Panc1 (cell line): ENCODE measurements around the gene ZNF446. TPM values are rescaled to one million over a fixed set of nuclear protein-coding genes. Genes with fewer than 3 reads are reported as not detected.
A peak's percentile ranks its signal among the peaks of the same experiment; 100 is the strongest.

Source experiments
- ATAC-seq: fragments of 200-7000 bp; cut with Tn5 transposase; 2 replicates; pipeline ENCODE4 v1.9.1; 2020; ENCODE audit warnings: mild to moderate bottlenecking, moderate library complexity
- Bru-seq: library from RNA; stranded (reverse); fragments of 400-500 nt; gene quantifications from one replicate; lab custom pipeline; 2021; lab: Mats Ljungman, UMichigan
- BruChase-seq, 2 experiments: library from RNA; stranded (reverse); fragments of 400-500 nt; gene quantifications; one replicate each; lab custom pipeline; 2021; lab: Mats Ljungman, UMichigan
- BruUV-seq: library from RNA; stranded (reverse); fragments of 400-500 nt; replicated peaks from 2 replicates; lab custom pipeline; 2021; lab: Mats Ljungman, UMichigan
- CTCF ChIA-PET: fragments of 300-600 bp; sonication (Branson Sonifier 250); formaldehyde crosslinking; loops from one replicate; lab custom pipeline; 2022; ENCODE audit warnings: antibody characterized with exemption; lab: Charles Lee
- POLR2A ChIA-PET: fragments of 300-600 bp; sonication (Branson Sonifier 250); formaldehyde crosslinking; loops from one replicate; lab custom pipeline; 2022; ENCODE audit warnings: antibody characterized with exemption; lab: Charles Lee
- DNase-seq: peaks from one replicate; pipeline ENCODE4 v3.0.0-alpha.2; 2010; ENCODE audit warnings: low read depth, low spot score
- H3K27ac ChIP-seq: 2 replicates; pipeline ENCODE4 v1.5.1; 2011; ENCODE audit warnings: mild to moderate bottlenecking, low read length, inconsistent platforms
- H3K27me3 ChIP-seq: fragments of 200-500 bp; sonication (Bioruptor generic); 2 replicates; pipeline ENCODE4 v1.6.0; 2014; ENCODE audit warnings: low read length, inconsistent platforms; ENCODE audit not compliant: control insufficient read depth, insufficient read depth
- H3K36me3 ChIP-seq: fragments of 200-500 bp; sonication (Bioruptor generic); 2 replicates; pipeline ENCODE4 v1.5.1; 2014; ENCODE audit warnings: inconsistent platforms, mild to moderate bottlenecking, low read length, moderate library complexity; ENCODE audit not compliant: control insufficient read depth, insufficient read depth
- H3K4me1 ChIP-seq: 2 replicates; pipeline ENCODE4 v1.5.1; 2011; ENCODE audit warnings: inconsistent platforms, mild to moderate bottlenecking, low read length, moderate library complexity; ENCODE audit not compliant: control insufficient read depth, insufficient read depth
- H3K4me3 ChIP-seq, 2 experiments: 2 replicates each; pipeline ENCODE4 v1.5.1; 2011 to 2012; ENCODE audit warnings: low read depth in 2 of 2, low read length in 2 of 2, mild to moderate bottlenecking in 2 of 2, inconsistent platforms in 1 of 2, moderate library complexity in 1 of 2
- H3K9me3 ChIP-seq: fragments of 200-500 bp; sonication (Bioruptor generic); 2 replicates; pipeline ENCODE4 v1.5.1; 2014; ENCODE audit warnings: low read depth, mild to moderate bottlenecking, inconsistent platforms, low read length, moderate library complexity; ENCODE audit not compliant: control insufficient read depth, insufficient read depth
- POLR2AphosphoS5 ChIP-seq: IDR thresholded peaks from 2 replicates; pipeline ENCODE4 v1.6.1; 2012; ENCODE audit warnings: mild to moderate bottlenecking, low read depth, low read length, moderate library complexity
- REST ChIP-seq, 2 experiments: IDR thresholded peaks; 2 replicates each; pipeline ENCODE4 v1.6.1; 2011 to 2012; ENCODE audit warnings: low read depth in 2 of 2, control low read depth in 1 of 2, low read length in 1 of 2, mild to moderate bottlenecking in 1 of 2, moderate library complexity in 1 of 2; ENCODE audit not compliant: insufficient read depth in 1 of 2
- SIN3A ChIP-seq: IDR thresholded peaks from 2 replicates; pipeline ENCODE4 v1.6.1; 2012; ENCODE audit warnings: low read depth, mild to moderate bottlenecking, low read length, moderate library complexity, borderline replicate concordance; ENCODE audit not compliant: insufficient read depth
- TCF7L2 ChIP-seq: IDR thresholded peaks from 2 replicates; pipeline ENCODE4 v1.6.1; 2011; ENCODE audit warnings: mild to moderate bottlenecking, low read depth, low read length, inconsistent platforms
- in situ Hi-C: cut with HindIII; loops from 2 replicates; pipeline ENCODE4 v1.10.0; 2016; ENCODE audit warnings: low sequenced_read_pairs, low pct_unique_long_range_greater_than_20kb
- intact Hi-C: fragments of 100-400 bp; cut with micrococcal nuclease; formaldehyde crosslinking; loops from one replicate; pipeline ENCODE4 v1.10.0; 2022; ENCODE audit not compliant: unreplicated experiment
- long read RNA-seq: library from polyadenylated mRNA; unstranded; transcript quantifications from one replicate; pipeline ENCODE4 v2.0.0, GENCODE V29; 2021; ENCODE audit not compliant: unreplicated experiment
- polyA plus RNA-seq: library from polyadenylated mRNA; unstranded; fragments of >200 nt; gene quantifications from one replicate; pipeline ENCODE4 v1.2.1, GENCODE V29; 2012; ENCODE audit warnings: missing spikeins; ENCODE audit not compliant: insufficient read length
- total RNA-seq: library from RNA; stranded (reverse); gene quantifications from one replicate; pipeline ENCODE4 v1.2.1, GENCODE V29; 2021; ENCODE audit not compliant: unreplicated experiment
- TF ChIP-seq, protein P1 (sequence below): fragments of 450-650 bp; IDR thresholded peaks from 2 replicates; pipeline ENCODE4 v1.5.1; 2017; ENCODE audit warnings: mild to moderate bottlenecking

Gene ZNF446
- total RNA-seq (20.7 TPM), Bru-seq, nascent RNA (percentile 55 among the genes with signal in this experiment), BruChase-seq, experiment 1, labeled RNA remaining after a 2-hour chase (percentile 66 among the genes with signal in this experiment), BruChase-seq, experiment 2, labeled RNA remaining after a 6-hour chase (percentile 62 among the genes with signal in this experiment)
- 24.4 TPM for polyA plus RNA-seq
- long read RNA-seq, transcript ZNF446-203 (7 exons, 2,238 nt) = major isoform, 26 of 100 reads
- long read RNA-seq, transcript ZNF446-202 (6 exons, 2,154 nt) = minor isoform, 11 of 100 reads
- long read RNA-seq, partial matches to known transcripts = 23 of 100 reads
- long read RNA-seq, other reads (novel, unspliced or antisense) = 33 of 100 reads

DNA sequence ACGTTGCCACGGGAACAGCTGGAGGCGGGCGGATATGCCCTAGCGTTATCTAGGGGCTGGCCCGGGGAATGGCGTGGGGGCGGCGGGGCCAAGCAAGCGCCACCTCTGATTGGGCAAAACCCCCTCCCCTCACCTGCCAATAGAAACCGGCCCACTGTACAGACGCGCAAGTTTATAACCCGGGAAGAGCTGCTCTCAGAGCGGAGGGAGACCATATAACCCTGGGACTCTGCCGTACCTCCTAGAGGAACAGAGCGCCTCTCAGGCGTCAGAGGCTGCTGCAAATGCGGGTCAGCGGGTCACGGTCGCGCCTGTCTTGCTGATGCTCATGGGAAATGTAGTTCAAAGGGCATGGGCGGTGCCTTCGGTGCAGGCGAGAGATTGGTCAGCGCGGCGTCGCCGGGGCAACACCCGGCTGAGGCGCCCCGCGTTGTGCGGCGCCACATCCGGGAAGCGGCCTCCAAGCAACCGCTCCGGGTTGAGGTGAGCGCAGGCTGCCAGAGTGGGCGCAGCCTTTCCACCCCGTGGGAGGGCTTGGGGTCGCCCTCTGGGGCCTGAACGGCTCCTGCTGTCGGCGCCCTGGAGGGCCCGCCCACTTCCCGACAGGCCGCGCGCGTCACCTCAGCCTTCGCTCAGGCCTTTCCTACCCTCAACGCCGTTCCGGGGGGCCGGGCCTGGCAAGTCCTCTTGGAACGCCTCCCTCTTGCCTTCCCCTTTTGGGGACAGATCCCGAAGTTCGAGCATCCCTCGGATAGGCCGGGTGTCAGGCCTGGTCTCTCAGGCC is at the start of gene ZNF446:
TSS of gene ZNF446 (plus strand) at position 639 of the 784 bp plus-strand sequence. CDS start 867 bp downstream, outside the sequence.
- CTCF ChIA-PET = interaction anchor here (0.6 kb wide), 1 partner anchor 812 kb away, joined by 4 read pairs; no protein-coding TSS in a partner anchor

More for the DNA sequence above, at the start of gene ZNF446:
- ATAC-seq (peak; percentile 93), DNase-seq (peak; percentile 94)
- Histone ChIP-seq H3K27ac (peak within 1 kb of the TSS; percentile 92), H3K36me3 (no peaks in the 10 kb centered on the region), H3K4me3 (peak within 1 kb of the TSS; percentile 76 to 78), H3K9me3 (no peaks in the 10 kb centered on the region), H3K4me1 (peaks cover 14% of the 10 kb centered on the region), H3K27me3 (no peaks in the 10 kb centered on the region)
- TF ChIP-seq, protein P1, sequence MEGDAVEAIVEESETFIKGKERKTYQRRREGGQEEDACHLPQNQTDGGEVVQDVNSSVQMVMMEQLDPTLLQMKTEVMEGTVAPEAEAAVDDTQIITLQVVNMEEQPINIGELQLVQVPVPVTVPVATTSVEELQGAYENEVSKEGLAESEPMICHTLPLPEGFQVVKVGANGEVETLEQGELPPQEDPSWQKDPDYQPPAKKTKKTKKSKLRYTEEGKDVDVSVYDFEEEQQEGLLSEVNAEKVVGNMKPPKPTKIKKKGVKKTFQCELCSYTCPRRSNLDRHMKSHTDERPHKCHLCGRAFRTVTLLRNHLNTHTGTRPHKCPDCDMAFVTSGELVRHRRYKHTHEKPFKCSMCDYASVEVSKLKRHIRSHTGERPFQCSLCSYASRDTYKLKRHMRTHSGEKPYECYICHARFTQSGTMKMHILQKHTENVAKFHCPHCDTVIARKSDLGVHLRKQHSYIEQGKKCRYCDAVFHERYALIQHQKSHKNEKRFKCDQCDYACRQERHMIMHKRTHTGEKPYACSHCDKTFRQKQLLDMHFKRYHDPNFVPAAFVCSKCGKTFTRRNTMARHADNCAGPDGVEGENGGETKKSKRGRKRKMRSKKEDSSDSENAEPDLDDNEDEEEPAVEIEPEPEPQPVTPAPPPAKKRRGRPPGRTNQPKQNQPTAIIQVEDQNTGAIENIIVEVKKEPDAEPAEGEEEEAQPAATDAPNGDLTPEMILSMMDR = no peak
- TF ChIP-seq REST (IDR thresholded peaks at IDR 0.05; ENCODE audit: insufficient read depth in 1 of 2, low read depth in 2 of 2, low read length in 1 of 2) (peak in 1 of 2 experiments; percentile 45; a peak in 1 of 4 replicates), POLR2AphosphoS5 (peak; percentile 88), SIN3A (peak; percentile 44; the same call in 1 of the 2 replicates), TCF7L2 (peak; percentile 73)
- no TSS peak for BruUV-seq
- intact Hi-C loops = no loop called here
- POLR2A ChIA-PET = interaction anchor here (0.5 to 1.2 kb wide), 4 partner anchors 10 to 112 kb away, joined by 3 to 7 read pairs (median 4); partner anchors contain the start of gene ZNF584
- in situ Hi-C loops = no loop called here
